Measurements from ENCODE around the gene CAPN10.

Gene CAPN10

GRCh38 chr2:240597419-240598181 is 11.1 kb downstream of the CAPN10 start:
- H3K27me3 ChIP-seq (ENCODE audit: insufficient read depth, low read length, poor library complexity), result no peaks in the 10 kb centered on the region
- H3K27ac ChIP-seq (ENCODE audit: low read length), result no peak overlapping the region
- no peaks in the 10 kb centered on the region for H3K9me3 ChIP-seq (ENCODE audit: insufficient read depth, low read length, severe bottlenecking)
- no peak overlapping the region for H2AFZ ChIP-seq (ENCODE audit: low read depth, low read length)
- no peak overlapping the region for H3K9ac ChIP-seq (ENCODE audit: low read depth, low read length)
- H3K4me3 ChIP-seq (ENCODE audit: low read depth in 1 of 2, low read length in 2 of 2), result no peak overlapping the region
- no peaks in the 10 kb centered on the region for H3K4me1 ChIP-seq (ENCODE audit: insufficient read depth, low read length)
- ATAC-seq (ENCODE audit: insufficient read depth, low read depth) (no peak; the same call in 2 of the 3 replicates), DNase-seq (no peak)
- no peak for TF ChIP-seq CTCF (IDR thresholded peaks at IDR 0.05; ENCODE audit: borderline replicate concordance, extremely low read depth, low read length, poor library complexity, severe bottlenecking)
- no peak for TF ChIP-seq EZH2 (IDR thresholded peaks at IDR 0.05; ENCODE audit: borderline replicate concordance, low read depth, low read length, severe bottlenecking)
- H3K36me3 ChIP-seq (ENCODE audit: insufficient read depth, low read length), result peaks cover 68% of the 10 kb centered on the region
- peaks cover 60% of the 10 kb centered on the region for H4K20me1 ChIP-seq (ENCODE audit: insufficient read depth, low read length)
- H3K4me2 ChIP-seq (ENCODE audit: insufficient read depth, low read length), result no peak overlapping the region
- peaks cover 19% of the 10 kb centered on the region for H3K79me2 ChIP-seq (ENCODE audit: insufficient read depth, low read length)

- H3K4me2 ChIP-seq (ENCODE audit: insufficient read depth, low read length), result no peak overlapping the region
- H3K27me3 ChIP-seq (ENCODE audit: insufficient read depth, low read length, poor library complexity), result no peaks in the 10 kb centered on the region
- no peak for DNase-seq
- H3K27ac ChIP-seq (ENCODE audit: low read length), result no peak overlapping the region
- no peaks in the 10 kb centered on the region for H3K9me3 ChIP-seq (ENCODE audit: insufficient read depth, low read length, severe bottlenecking)
- peaks cover 11% of the 10 kb centered on the region for H3K79me2 ChIP-seq (ENCODE audit: insufficient read depth, low read length)
- no peak overlapping the region for H3K4me3 ChIP-seq (ENCODE audit: low read depth in 1 of 2, low read length in 2 of 2)
- H3K9ac ChIP-seq (ENCODE audit: low read depth, low read length), result no peak overlapping the region
- no peaks in the 10 kb centered on the region for H3K4me1 ChIP-seq (ENCODE audit: insufficient read depth, low read length)
- no peak overlapping the region for H2AFZ ChIP-seq (ENCODE audit: low read depth, low read length)
- TF ChIP-seq CTCF (IDR thresholded peaks at IDR 0.05; ENCODE audit: borderline replicate concordance, extremely low read depth, low read length, poor library complexity, severe bottlenecking) (no peak), EZH2 (IDR thresholded peaks at IDR 0.05; ENCODE audit: borderline replicate concordance, low read depth, low read length, severe bottlenecking) (no peak)
- peaks cover 61% of the 10 kb centered on the region for H3K36me3 ChIP-seq (ENCODE audit: insufficient read depth, low read length)
- H4K20me1 ChIP-seq (ENCODE audit: insufficient read depth, low read length), result peaks cover 52% of the 10 kb centered on the region
- ATAC-seq (ENCODE audit: insufficient read depth, low read depth), result no peak
Measured at GRCh38 chr2:240598311-240598911, 11.9 kb downstream of the CAPN10 start.

GRCh38 chr2:240599141-240599583 is 12.6 kb downstream of the CAPN10 start:
- no peaks in the 10 kb centered on the region for H3K27me3 ChIP-seq (ENCODE audit: insufficient read depth, low read length, poor library complexity)
- H4K20me1 ChIP-seq (ENCODE audit: insufficient read depth, low read length), result peaks cover 44% of the 10 kb centered on the region
- H3K4me3 ChIP-seq (ENCODE audit: low read depth in 1 of 2, low read length in 2 of 2), result no peak overlapping the region
- H3K9ac ChIP-seq (ENCODE audit: low read depth, low read length), result no peak overlapping the region
- H3K4me2 ChIP-seq (ENCODE audit: insufficient read depth, low read length), result no peak overlapping the region
- ATAC-seq (ENCODE audit: insufficient read depth, low read depth) (no peak), DNase-seq (no peak)
- no peaks in the 10 kb centered on the region for H3K9me3 ChIP-seq (ENCODE audit: insufficient read depth, low read length, severe bottlenecking)
- H3K36me3 ChIP-seq (ENCODE audit: insufficient read depth, low read length), result peaks cover 54% of the 10 kb centered on the region
- no peaks in the 10 kb centered on the region for H3K4me1 ChIP-seq (ENCODE audit: insufficient read depth, low read length)
- no peak overlapping the region for H2AFZ ChIP-seq (ENCODE audit: low read depth, low read length)
- peaks cover 4% of the 10 kb centered on the region; the same call in 1 of the 2 replicates for H3K79me2 ChIP-seq (ENCODE audit: insufficient read depth, low read length)
- no peak overlapping the region for H3K27ac ChIP-seq (ENCODE audit: low read length)
- TF ChIP-seq CTCF (IDR thresholded peaks at IDR 0.05; ENCODE audit: borderline replicate concordance, extremely low read depth, low read length, poor library complexity, severe bottlenecking), result no peak
- TF ChIP-seq EZH2 (IDR thresholded peaks at IDR 0.05; ENCODE audit: borderline replicate concordance, low read depth, low read length, severe bottlenecking), result no peak
